ENCODE measurements around the gene ZNF362. TPM values are rescaled to one million over a fixed set of nuclear protein-coding genes. Genes with fewer than 3 reads are reported as not detected.

Gene ZNF362
- total and polyA plus RNA-seq, 8 donors: 1.3 to 49.8 (median 8.8) TPM

DNA sequence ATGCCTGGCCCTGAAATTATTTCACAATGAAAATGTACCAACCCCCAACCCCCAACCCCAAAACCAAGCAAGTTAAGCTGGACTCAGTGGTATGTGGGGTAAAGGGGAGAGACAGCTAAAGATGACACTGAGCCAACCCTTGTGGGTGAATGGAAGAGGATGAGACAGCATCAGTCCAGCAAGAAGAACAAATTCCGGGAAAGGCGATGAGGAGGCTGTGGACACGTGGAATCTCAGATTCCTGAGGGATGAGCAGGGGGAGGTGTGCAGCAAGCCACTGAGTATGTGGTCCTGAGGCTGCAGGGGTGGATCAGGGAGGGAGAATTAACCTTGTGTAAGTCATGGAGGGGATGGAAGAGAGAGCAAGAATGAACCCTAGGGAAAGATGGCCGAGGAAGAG, 14.4 kb upstream of the ZNF362 start:
- H3K27ac ChIP-seq: no peak overlapping the region
- no peak overlapping the region for H3K4me3 ChIP-seq
- no peaks in the 10 kb centered on the region for H3K9me3 ChIP-seq
- intact Hi-C loops (cut with DNase I; ENCODE audit: low total_unique reads): no loop called here
- H3K27me3 ChIP-seq: no peaks in the 10 kb centered on the region
- no peak for TF ChIP-seq POLR2AphosphoS5 (IDR thresholded peaks at IDR 0.05)
- TF ChIP-seq POLR2A (IDR thresholded peaks at IDR 0.05): no peak
- no peak for TF ChIP-seq EP300 (IDR thresholded peaks at IDR 0.05)
- TF ChIP-seq, protein P1, sequence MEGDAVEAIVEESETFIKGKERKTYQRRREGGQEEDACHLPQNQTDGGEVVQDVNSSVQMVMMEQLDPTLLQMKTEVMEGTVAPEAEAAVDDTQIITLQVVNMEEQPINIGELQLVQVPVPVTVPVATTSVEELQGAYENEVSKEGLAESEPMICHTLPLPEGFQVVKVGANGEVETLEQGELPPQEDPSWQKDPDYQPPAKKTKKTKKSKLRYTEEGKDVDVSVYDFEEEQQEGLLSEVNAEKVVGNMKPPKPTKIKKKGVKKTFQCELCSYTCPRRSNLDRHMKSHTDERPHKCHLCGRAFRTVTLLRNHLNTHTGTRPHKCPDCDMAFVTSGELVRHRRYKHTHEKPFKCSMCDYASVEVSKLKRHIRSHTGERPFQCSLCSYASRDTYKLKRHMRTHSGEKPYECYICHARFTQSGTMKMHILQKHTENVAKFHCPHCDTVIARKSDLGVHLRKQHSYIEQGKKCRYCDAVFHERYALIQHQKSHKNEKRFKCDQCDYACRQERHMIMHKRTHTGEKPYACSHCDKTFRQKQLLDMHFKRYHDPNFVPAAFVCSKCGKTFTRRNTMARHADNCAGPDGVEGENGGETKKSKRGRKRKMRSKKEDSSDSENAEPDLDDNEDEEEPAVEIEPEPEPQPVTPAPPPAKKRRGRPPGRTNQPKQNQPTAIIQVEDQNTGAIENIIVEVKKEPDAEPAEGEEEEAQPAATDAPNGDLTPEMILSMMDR (IDR thresholded peaks at IDR 0.05): no peak
- no peaks in the 10 kb centered on the region for H3K36me3 ChIP-seq
- H3K4me1 ChIP-seq: peaks cover 0 to 6% (median 0%) of the 10 kb centered on the region in 4 donors
- DNase-seq: no peak
- 81 to 86% (median 85%) methylated on average over 4 of the region's 4 CpGs for WGBS, 5 donors

GRCh38 chr1:33242652-33243051, 13.6 kb upstream of the ZNF362 start:
- H3K9me3 ChIP-seq: no peaks in the 10 kb centered on the region
- no peaks in the 10 kb centered on the region for H3K36me3 ChIP-seq
- DNase-seq: no peak
- no peaks in the 10 kb centered on the region for H3K27me3 ChIP-seq
- TF ChIP-seq POLR2AphosphoS5 (IDR thresholded peaks at IDR 0.05): no peak
- TF ChIP-seq POLR2A (IDR thresholded peaks at IDR 0.05): no peak
- TF ChIP-seq, protein P1 (IDR thresholded peaks at IDR 0.05): no peak
- TF ChIP-seq EP300 (IDR thresholded peaks at IDR 0.05): no peak
- no peak overlapping the region for H3K4me3 ChIP-seq
- no peak overlapping the region for H3K27ac ChIP-seq
- intact Hi-C loops (cut with DNase I; ENCODE audit: low total_unique reads): no loop called here
- peaks cover 0 to 6% (median 0%) of the 10 kb centered on the region in 4 donors for H3K4me1 ChIP-seq
- 40 to 65% (median 42%) methylated on average over 2 to 3 of the region's 3 CpGs for WGBS, 5 donors

DNA sequence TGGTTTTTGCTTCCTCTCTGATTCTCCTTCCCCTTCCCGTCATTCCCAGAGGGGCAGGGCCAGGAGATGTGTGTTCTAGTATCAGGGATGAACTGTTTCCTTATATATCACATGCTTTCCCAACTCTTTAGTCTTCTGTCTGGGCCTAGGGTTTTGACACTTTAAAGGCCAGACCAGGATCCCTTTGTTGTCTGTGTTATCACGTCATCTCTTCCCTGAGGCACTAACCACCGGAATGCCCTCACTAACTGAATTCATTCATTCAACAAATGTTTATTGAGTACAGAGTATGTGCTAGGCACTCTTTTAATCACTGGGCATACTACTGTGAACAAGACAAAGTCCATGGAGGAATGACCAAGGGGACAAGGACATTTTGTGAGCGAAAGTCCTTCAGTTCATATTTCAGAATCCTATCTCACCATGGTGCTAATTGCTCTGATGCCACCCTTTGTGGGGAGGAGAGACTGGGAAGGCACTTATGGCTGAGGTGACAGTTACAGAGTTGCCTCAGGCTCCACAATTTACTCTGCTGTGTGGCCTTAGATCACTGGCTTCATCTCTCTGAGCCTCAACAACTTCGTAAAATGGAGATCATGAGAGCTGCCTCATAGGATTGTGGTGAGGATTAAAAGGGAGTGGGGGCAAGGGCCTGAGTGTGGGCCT, 12.0 kb upstream of the ZNF362 start:
- H3K9me3 ChIP-seq: no peaks in the 10 kb centered on the region
- H3K4me3 ChIP-seq: no peak overlapping the region
- no peak overlapping the region for H3K27ac ChIP-seq
- no peaks in the 10 kb centered on the region for H3K36me3 ChIP-seq
- intact Hi-C loops (cut with DNase I; ENCODE audit: low total_unique reads): no loop called here
- H3K27me3 ChIP-seq: peaks cover 0 to 4% (median 0%) of the 10 kb centered on the region in 3 donors
- H3K4me1 ChIP-seq: peaks cover 0 to 6% (median 0%) of the 10 kb centered on the region in 4 donors
- TF ChIP-seq POLR2AphosphoS5 (IDR thresholded peaks at IDR 0.05): no peak
- TF ChIP-seq EP300 (IDR thresholded peaks at IDR 0.05): no peak
- no peak for TF ChIP-seq POLR2A (IDR thresholded peaks at IDR 0.05)
- TF ChIP-seq, protein P1 (IDR thresholded peaks at IDR 0.05): no peak
- 73 to 85% (median 74%) methylated on average over 5 of the region's 5 CpGs for WGBS, 5 donors
- no peak for DNase-seq

- Histone ChIP-seq H3K27ac (no peak overlapping the region), H3K4me3 (no peak overlapping the region), H3K27me3 (peaks cover 0 to 4% (median 0%) of the 10 kb centered on the region in 3 donors), H3K9me3 (no peaks in the 10 kb centered on the region), H3K4me1 (peaks cover 0 to 3% (median 0%) of the 10 kb centered on the region in 4 donors), H3K36me3 (no peaks in the 10 kb centered on the region)
- no peak for DNase-seq
- 66 to 82% (median 78%) methylated on average over 2 of the region's 2 CpGs for WGBS, 5 donors
- intact Hi-C loops (cut with DNase I; ENCODE audit: low total_unique reads): no loop called here
- TF ChIP-seq, protein P1 (IDR thresholded peaks at IDR 0.05): no peak
- TF ChIP-seq EP300 (IDR thresholded peaks at IDR 0.05) (no peak), POLR2A (IDR thresholded peaks at IDR 0.05) (no peak), POLR2AphosphoS5 (IDR thresholded peaks at IDR 0.05) (no peak)
Measured at GRCh38 chr1:33244809-33245186, 11.5 kb upstream of the ZNF362 start.

Data from stomach (tissue), 9 donors.